Measurements from ENCODE around the gene MIP. TPM values are rescaled to one million over a fixed set of nuclear protein-coding genes. Genes with fewer than 3 reads are reported as not detected.
"Not testable (repeated sequence)": the region's sequence is repeated elsewhere in the genome, so short reads cannot be mapped to it uniquely, and the experiment has no call there.

The MIP gene
- total RNA-seq, 1 donor from 2014 or later, result 0.15 TPM

DNA sequence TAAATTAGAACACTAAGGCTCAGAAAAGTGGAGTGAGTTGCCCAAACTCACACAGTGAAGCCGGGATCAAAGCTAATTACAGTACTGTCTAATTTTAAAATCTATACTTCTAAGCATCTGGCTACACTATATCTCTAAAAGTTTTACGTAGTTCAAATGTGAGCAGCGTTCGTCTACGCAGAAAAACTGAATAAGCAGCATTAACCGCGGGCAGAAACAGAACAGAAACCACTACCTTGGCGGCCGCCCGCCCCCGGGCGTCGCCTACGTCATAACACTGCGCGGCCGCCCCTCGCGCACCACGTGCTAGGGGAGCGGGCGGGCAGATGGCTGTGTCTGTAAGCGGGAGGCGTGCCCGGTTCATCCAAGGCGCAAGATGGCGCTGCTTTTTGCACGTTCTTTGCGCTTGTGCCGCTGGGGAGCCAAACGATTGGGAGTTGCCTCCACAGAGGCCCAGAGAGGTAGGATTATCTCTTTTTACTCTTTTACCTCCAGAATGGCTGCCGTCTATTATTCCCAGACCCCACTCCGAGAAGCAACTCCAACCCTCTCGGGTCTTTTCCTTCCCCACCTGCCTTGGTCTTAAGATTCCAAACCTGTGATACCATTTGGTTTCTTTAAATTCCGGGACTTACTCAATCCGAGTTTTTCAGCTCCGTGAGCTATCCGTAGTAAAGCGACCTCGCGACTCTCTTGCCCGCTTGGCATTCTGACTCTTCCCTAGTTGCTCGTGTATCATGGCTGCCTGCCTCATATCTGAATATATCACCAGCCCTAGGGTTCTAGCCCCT is 14.0 kb upstream of the MIP start, which contains the start of gene SPRYD4:
TSS of gene SPRYD4 (plus strand) at position 363 of the 791 bp plus-strand sequence. CDS start at position 377, 14 bp downstream.
- peak; percentile 78 for DNase-seq (ENCODE audit: low read depth)

DNA sequence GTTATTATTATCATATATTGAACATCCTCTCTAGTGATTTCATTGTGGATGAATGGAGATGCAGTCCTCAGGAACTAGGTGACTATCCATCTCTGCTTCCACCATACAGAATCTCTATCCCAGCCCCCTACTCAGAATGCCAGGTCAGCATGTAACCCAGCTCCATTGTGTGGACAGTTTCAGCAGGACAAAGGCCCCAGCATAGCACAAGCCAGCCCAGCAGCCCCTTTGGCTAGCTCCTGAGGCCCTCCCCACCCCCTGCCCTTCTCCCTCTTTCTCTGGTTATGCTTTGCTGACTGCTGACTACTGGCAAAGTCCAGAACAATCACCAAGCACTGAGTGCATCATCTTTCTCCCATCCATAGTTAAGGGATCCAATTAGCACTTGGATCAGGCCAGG is 8.1 kb upstream of the MIP start:
- DNase-seq (ENCODE audit: low read depth), result no peak

- DNase-seq (ENCODE audit: low read depth), result peak; percentile 60
Observed at GRCh38 chr12:56461235-56462159, 7.0 kb upstream of the MIP start.

- DNase-seq (ENCODE audit: low read depth), result no peak
Observed at GRCh38 chr12:56457817-56458216, 3.4 kb upstream of the MIP start.

DNA sequence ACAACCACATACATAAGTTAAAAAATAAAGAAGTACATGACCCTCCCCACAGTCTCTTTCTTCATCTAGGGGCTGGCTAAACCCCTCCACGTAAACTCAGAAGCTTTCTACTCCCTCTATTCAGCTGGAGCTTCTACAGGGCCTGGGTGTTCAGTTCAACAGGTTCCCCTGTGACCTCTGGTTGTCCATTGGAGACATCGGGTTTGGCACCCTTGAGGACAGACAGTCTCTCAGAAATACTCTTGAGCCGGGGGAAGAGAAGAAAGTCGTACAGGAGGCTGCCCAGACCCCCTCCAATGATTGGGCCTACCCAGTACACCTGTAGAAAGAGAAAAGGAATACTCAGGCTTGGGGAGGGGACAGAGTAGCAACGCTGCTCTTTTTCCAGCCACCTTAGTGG is 3.3 kb downstream of the MIP start:
- DNase-seq (ENCODE audit: low read depth), result no peak

- DNase-seq (ENCODE audit: low read depth), result no peak
Observed at GRCh38 chr12:56450241-56450640, 4.2 kb downstream of the MIP start.

- DNase-seq (ENCODE audit: low read depth), result no peak
Observed at GRCh38 chr12:56449622-56449984, 4.9 kb downstream of the MIP start.

DNA sequence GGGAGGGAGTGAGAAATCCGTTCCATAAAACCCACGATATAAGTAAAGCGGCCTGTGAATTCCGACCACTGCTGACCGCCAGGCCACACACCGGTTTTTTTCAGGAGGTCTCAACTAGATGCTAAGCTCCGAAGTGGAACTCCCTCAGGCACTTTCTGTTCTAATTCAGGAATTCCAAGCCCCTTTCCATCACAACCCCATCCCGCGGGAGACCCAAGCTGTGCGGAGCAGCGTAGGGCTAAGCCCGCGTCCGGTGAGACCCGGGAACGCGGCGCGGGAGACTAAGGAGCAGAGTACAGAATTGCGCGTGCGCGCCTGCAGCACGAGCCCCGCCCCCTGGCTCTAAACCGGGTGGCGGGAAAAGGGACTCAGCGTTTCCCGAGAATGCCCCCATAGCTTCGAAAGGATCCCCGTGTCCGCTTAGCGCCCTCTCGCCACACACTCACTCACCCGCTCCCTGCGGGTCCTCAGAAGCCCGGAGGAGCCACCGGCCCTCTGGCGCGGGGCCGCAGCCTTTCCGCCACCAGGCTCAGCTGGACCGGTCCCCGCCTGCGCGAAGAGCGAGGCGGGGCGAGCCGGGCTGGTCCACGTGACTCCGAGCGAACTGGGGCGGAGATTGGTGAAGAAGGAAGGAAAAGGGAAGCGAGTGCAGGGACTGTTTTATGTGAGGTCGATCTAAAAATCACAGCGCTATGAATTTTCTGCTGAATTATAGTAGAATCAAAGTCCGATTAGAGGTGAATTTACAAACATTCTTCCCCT is 5.4 kb downstream of the MIP start, which contains the start of gene TIMELESS:
TSS of gene TIMELESS (minus strand) at position 567 of the 762 bp plus-strand sequence. CDS start 15,256 bp downstream, outside the sequence.
- peak; percentile 73 for DNase-seq (ENCODE audit: low read depth)

- not testable (repeated sequence) for DNase-seq (ENCODE audit: low read depth)
Observed at GRCh38 chr12:56443208-56443607, 11.2 kb downstream of the MIP start.

DNA sequence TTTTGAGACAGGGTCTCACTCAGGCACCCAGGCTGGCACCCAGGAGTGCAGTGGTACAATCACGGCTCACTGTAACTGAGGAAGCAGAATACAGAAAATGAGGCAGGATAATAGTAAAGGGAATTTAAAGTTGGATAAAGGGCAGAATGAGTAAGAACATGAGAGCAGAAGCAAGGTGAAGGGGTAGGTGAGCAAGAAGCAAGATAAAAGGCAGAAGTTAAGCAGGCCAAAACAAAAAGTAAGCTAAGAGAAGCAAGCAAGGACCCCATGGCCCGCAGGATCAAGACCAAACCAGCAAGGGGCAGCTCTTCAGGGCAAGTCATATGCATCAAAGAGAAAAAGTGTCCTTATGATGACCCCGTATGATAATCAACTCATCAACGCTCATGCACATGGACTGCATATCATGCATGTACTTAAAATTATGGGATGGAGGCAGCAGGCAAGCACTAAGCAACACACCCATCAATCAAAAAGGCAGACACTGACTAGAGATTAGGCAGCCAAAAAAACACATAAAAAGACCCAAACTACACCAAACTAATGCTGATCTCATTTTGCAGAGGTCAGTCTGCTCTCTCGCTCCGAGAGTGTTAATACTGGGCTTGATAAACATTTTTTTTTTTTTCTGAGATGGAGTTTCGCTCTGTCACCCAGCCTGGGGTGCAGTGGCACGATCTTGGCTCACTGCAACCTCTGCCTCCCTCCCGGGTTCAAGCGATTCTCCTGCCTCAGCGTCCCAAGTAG is 16.9 kb downstream of the MIP start:
- no peak for DNase-seq (ENCODE audit: low read depth)

DNA sequence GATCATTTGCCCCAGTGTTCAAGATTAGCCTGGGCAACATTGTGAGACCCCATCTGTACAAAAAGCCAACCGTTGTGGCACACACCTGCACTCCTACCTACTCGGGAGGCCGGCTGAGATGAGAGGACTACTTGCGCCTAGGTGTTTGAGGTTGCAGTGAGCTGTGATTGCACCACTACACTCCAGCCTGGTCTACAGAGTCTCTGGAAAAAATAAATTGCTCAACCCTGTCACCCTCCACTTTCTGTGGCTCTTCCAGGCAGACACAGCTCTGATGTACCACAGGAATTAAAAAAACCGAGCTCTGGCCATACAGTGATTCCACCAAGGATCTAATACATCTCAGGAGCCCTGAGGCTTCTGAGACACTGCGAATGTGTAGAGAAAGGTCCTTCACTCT is 19.6 kb downstream of the MIP start:
- no peak for DNase-seq (ENCODE audit: low read depth)

GRCh38 chr12:56431850-56432249 is 22.6 kb downstream of the MIP start:
- no peak for DNase-seq (ENCODE audit: low read depth)

GRCh38 chr12:56431288-56431687 is 23.2 kb downstream of the MIP start:
- DNase-seq (ENCODE audit: low read depth), result no peak

DNA sequence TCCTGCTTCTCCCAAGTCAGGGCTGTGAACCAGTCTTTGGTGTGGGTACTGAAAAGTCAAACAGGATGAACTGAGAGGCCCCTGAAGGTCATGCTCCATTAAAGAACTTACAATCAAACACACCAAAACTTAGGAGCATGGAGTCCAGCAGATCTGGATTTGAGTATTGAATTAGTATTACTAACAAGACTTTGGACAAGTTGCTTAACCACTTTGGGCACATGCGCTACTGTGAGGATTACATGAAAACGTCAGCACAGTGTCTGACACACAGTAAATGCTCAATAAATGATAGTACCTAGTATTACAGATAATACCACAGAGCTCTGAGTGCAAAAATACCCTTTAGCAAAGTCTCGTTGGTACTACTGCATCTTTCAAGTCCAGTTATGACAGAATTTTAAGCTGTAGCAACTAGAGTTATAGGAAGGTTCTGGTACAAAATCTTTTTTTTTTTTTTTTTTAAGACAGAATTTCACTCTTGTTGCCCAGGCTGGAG is 28.5 kb downstream of the MIP start:
- no peak for DNase-seq (ENCODE audit: low read depth)

GRCh38 chr12:56425193-56425592 is 29.3 kb downstream of the MIP start:
- DNase-seq (ENCODE audit: low read depth), result no peak

DNA sequence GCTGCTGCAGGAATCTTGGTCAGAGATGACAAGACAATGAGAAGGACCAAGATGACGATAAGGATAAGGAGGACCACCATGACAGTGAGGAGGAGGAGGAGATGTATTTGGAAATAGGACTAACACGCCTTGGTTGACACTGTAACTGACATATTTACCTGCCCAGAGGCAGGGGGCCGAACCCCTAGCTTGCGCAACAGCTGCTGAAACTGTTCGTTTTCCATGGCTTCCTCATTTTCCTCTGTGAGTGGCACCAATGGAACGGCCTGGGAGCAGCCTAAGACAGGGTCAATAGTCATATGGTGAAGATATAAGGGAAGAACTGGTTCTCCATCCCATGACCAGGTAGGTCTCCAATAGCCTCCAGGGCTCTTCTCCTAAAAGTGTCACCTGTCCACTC is 34.0 kb downstream of the MIP start:
- DNase-seq (ENCODE audit: low read depth), result no peak

GRCh38 chr12:56417739-56418138 is 36.7 kb downstream of the MIP start:
- no peak for DNase-seq (ENCODE audit: low read depth)

GRCh38 chr12:56414401-56414800 is 40.1 kb downstream of the MIP start:
- DNase-seq (ENCODE audit: low read depth), result no peak

GRCh38 chr12:56413392-56413791 is 41.1 kb downstream of the MIP start:
- no peak for DNase-seq (ENCODE audit: low read depth)

- no peak for DNase-seq (ENCODE audit: low read depth)
Observed at GRCh38 chr12:56411781-56412639, 42.4 kb downstream of the MIP start.

Data from renal cortical epithelial cell (primary cell).